Stimulated activated CD8-positive, alpha-beta memory T cell treated with anti-CD3 and anti-CD28 coated beads, Interleukin-7, amount 100 ng/mL, for 1 hour (primary cell): ENCODE measurements around the gene HYAL1.
A peak's percentile ranks its signal among the peaks of the same experiment; 100 is the strongest.
"Not testable (repeated sequence)": the region's sequence is repeated elsewhere in the genome, so short reads cannot be mapped to it uniquely, and the experiment has no call there.

Experiments used
- DNase-seq, 2 donors: peaks; one replicate each; pipeline ENCODE4 v3.0.0-alpha.2; 2020; ENCODE audit warnings: low read depth in 2 of 2

The HYAL1 gene

GRCh38 chr3:50294089-50294488 is 9.3 kb downstream of the HYAL1 start:
- no peak for DNase-seq

GRCh38 chr3:50293079-50293801 is 10.1 kb downstream of the HYAL1 start:
- no peak for DNase-seq

- peak; percentile 87 for DNase-seq
Measured at GRCh38 chr3:50292159-50293078, 11.0 kb downstream of the HYAL1 start, which contains the start of gene IFRD2. Gene IFRD2 (minus strand): TSS chr3:50292429. CDS start chr3:50292274, 155 bp downstream.

GRCh38 chr3:50290161-50290641 is 13.2 kb downstream of the HYAL1 start:
- no peak for DNase-seq

- DNase-seq = no peak
Measured at GRCh38 chr3:50289130-50289529, 14.2 kb downstream of the HYAL1 start.

GRCh38 chr3:50288387-50289007 is 14.9 kb downstream of the HYAL1 start:
- no peak for DNase-seq

GRCh38 chr3:50287262-50287661 is 16.1 kb downstream of the HYAL1 start:
- DNase-seq = no peak

GRCh38 chr3:50286322-50287227 is 16.8 kb downstream of the HYAL1 start:
- no peak for DNase-seq

GRCh38 chr3:50284121-50284520 is 19.3 kb downstream of the HYAL1 start:
- DNase-seq = not testable (repeated sequence)

GRCh38 chr3:50279255-50280016 is 23.9 kb downstream of the HYAL1 start:
- no peak for DNase-seq

GRCh38 chr3:50278880-50279224 is 24.5 kb downstream of the HYAL1 start, which contains the start of gene LSMEM2:
Gene LSMEM2 (plus strand): TSS chr3:50279087. CDS start chr3:50279114, 27 bp downstream.
- DNase-seq = no peak

GRCh38 chr3:50278123-50278879 is 25.1 kb downstream of the HYAL1 start:
- DNase-seq = no peak

GRCh38 chr3:50276762-50277101 is 26.6 kb downstream of the HYAL1 start:
- no peak for DNase-seq

- DNase-seq = no peak
Measured at GRCh38 chr3:50275996-50276761, 27.2 kb downstream of the HYAL1 start.

GRCh38 chr3:50275141-50275995 is 28.0 kb downstream of the HYAL1 start:
- DNase-seq = no peak

- DNase-seq = peak in 1 of 2 donors; percentile 55
Measured at GRCh38 chr3:50274371-50275104, 28.8 kb downstream of the HYAL1 start.

GRCh38 chr3:50273689-50274065 is 29.7 kb downstream of the HYAL1 start:
- no peak for DNase-seq
